WI38 (cell line): ENCODE measurements around the gene AKNA.

Experiments used
- H3K4me3 ChIP-seq: 2 replicates; pipeline ENCODE4 v1.5.1; 2011; ENCODE audit warnings: low read depth, mild to moderate bottlenecking, control low read depth, low read length
- TF ChIP-seq, protein P1 (sequence below): IDR thresholded peaks from 2 replicates; pipeline ENCODE4 v1.5.1; 2012; ENCODE audit warnings: low read depth, mild to moderate bottlenecking, control low read depth, low read length

The AKNA gene

DNA sequence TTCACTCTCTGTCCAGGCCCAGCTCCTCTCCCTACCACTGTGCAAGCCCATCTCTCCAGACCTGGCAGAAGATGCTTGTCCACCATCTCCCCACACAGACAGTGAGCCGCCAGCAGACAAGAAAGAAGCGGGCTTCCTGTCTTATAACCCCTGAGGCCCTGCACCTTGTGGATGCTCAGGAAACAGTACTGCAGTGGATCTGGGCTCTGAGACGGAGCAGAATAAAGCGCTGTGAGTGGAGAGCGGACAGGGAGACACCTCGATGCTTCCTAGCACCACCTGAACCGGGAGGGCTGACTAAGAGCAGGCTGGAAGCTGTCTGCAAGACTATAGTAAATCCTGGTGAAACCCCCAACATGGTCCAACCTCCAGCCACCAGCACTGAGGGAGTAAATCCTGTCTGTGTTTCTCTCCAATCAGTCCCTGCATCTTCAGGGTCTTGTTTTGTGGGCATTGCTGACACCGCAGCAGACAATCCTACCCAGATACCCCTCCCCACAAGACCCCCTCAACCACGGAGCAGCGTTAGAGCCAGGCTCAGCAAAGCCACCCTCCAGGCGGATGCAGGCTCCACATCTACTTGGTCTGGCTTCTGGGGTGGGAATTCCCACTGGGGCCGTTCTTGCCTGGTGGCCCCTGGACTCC lies 39.4 kb downstream of the AKNA start:
- no peak overlapping the region for H3K4me3 ChIP-seq
- TF ChIP-seq, protein P1, sequence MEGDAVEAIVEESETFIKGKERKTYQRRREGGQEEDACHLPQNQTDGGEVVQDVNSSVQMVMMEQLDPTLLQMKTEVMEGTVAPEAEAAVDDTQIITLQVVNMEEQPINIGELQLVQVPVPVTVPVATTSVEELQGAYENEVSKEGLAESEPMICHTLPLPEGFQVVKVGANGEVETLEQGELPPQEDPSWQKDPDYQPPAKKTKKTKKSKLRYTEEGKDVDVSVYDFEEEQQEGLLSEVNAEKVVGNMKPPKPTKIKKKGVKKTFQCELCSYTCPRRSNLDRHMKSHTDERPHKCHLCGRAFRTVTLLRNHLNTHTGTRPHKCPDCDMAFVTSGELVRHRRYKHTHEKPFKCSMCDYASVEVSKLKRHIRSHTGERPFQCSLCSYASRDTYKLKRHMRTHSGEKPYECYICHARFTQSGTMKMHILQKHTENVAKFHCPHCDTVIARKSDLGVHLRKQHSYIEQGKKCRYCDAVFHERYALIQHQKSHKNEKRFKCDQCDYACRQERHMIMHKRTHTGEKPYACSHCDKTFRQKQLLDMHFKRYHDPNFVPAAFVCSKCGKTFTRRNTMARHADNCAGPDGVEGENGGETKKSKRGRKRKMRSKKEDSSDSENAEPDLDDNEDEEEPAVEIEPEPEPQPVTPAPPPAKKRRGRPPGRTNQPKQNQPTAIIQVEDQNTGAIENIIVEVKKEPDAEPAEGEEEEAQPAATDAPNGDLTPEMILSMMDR, result no peak

DNA sequence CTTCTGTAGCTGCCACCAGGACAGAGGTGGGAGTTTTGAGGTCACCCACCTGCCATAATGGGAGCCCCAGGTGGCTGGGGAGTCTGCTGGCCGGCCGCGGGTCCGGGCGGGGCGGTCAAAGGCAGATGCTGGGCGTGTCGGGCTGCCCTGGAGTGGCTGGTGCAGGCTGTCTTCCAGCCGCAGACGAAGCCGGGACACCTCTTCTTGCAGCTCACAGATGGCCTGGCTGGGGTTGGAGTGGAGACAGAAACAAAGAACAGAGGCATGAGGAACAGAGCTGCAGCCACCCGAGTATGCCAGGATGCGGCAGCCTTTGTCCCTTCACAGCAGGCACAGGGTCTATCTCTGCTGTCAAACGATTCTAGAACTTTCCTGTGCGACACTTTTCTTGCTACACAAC lies 40.1 kb downstream of the AKNA start:
- H3K4me3 ChIP-seq, result no peak overlapping the region
- TF ChIP-seq, protein P1, result no peak

- H3K4me3 ChIP-seq, result no peak overlapping the region
- TF ChIP-seq, protein P1, result no peak
Measured at GRCh38 chr9:114346146-114346545, 41.6 kb downstream of the AKNA start.

DNA sequence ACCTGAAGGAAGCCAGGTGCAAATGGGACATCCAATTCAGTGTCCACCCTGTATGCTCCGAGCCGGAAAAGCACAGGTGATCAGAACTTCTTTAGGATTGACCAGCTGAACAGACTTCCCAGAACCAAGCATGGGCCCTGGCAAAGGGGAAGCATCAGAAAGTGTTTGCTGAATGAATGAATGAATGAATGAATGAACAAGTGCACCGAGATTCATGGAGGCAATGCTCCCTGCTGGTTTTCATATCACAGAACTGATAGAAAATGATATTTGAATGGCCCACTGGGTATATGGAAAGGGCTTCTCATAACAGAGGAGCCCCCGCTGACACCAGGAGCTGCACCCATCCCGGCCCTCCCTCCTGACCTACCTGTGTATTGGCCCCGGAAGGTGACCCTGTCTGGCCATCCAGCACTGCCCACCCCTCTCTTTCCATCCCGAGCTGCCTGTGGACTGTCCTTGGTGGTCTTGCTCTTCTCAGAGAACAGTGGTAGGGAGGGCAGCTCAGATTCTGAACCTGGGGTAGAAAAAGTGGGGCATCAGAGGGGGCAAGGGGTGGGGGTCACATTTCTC lies 42.2 kb downstream of the AKNA start:
- TF ChIP-seq, protein P1, result no peak
- no peak overlapping the region for H3K4me3 ChIP-seq

DNA sequence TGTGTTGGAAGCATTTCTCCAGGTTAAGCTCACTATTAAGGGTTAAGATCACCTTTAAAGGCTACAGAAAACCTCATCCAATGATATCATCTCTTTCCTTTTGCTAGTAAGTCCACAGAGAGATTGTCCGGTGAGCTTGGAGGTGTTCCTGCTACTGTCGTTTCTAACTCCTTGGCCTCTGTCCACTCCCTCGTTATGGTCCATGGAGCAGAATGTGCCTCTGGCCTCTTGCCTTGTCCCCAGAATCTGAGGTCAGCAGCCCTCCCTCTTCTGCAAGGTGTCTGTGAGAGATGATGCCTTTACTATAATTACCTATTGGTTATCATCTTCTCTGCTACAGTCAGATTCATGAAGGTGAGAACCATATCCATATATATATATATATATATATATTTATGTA lies 43.1 kb downstream of the AKNA start:
- TF ChIP-seq, protein P1, result no peak
- no peak overlapping the region for H3K4me3 ChIP-seq

DNA sequence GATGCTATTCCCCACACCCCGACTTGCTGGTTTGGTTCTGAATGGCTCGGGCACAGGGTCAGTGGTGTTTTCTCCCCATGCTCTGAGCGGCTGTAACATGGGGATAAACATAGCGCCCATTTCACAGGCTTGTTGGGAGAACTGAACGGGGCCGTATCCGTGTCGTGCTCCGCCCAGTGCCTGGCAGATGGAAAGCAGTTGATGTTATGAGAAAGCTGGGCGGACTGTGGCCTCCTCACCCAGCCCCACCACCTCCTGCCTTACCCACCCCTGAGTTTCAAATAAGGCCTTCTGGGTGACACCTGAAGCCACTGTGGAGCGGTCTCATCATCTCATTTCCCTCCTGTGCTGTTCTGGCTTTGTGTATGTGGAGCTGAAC lies 43.6 kb downstream of the AKNA start:
- TF ChIP-seq, protein P1, result no peak
- H3K4me3 ChIP-seq, result no peak overlapping the region

DNA sequence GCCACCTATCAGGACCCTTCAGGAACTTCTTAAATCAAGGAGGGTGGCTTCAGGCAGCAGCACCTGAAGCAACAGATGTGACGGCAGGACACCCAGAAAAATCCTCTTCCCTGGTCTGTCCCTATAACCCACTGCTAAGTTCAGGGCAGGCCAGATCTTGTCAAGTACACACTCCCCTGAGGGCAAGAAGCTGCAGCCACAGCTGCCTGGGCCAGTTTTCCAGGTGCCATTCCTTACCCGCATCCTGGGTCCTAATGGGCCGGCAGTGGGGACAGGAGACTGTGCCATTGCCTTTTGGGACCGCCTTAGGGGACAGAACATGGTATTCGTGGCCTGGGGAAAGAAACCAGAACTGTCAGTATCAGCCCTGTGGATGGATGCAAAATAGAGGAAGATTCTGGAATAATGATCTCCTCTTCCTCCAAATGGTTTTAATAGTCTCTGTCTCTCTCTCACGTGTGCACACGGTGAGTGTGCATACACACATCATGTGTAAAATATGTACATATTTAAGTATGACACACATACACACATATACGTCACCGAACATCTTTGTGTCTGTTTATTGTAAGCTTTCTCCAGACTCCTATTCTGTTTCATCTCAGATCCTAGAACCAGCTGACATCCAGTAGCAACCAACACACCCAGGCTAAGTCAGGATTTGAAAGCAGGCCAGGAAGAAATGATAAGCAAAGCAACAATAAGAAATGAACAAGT lies 44.2 kb downstream of the AKNA start:
- TF ChIP-seq, protein P1, result no peak
- H3K4me3 ChIP-seq, result no peak overlapping the region
